K562 (cell line): ENCODE results near the gene REX1BD. TPM values are rescaled to one million over a fixed set of nuclear protein-coding genes. Genes with fewer than 3 reads are reported as not detected.

Experiments used
- CBX3 ChIP-seq, 2 experiments: IDR thresholded peaks; 1 replicate in 1 of 2; 2 replicates in 1 of 2; pipeline ENCODE4 v1.6.1; 2012; ENCODE audit warnings: inconsistent platforms in 2 of 2, low read length in 2 of 2, borderline replicate concordance in 1 of 2, control low read depth in 1 of 2
- FOXA1 ChIP-seq: fragments of 450-650 bp; IDR thresholded peaks from 2 replicates; pipeline ENCODE4 v1.6.1; 2016; ENCODE audit warnings: mild to moderate bottlenecking, borderline replicate concordance
- GTF2F1 ChIP-seq: IDR thresholded peaks from 2 replicates; pipeline ENCODE4 v1.6.1; 2011; ENCODE audit warnings: low read depth, low read length, improper control_type of control experiment
- NONO ChIP-seq, 2 experiments: fragments of 200-400 bp in 1 of 2; fragments of 450-650 bp in 1 of 2; formaldehyde crosslinking in 1 of 2; IDR thresholded peaks; 2 replicates each; pipeline ENCODE4 v1.6.1; 2017; ENCODE audit warnings: low read depth in 2 of 2, mild to moderate bottlenecking in 2 of 2, moderate library complexity in 2 of 2, low read length in 1 of 2
- POLR3G ChIP-seq: IDR thresholded peaks from 2 replicates; pipeline ENCODE4 v1.6.1; 2011; ENCODE audit not compliant: insufficient read length, insufficient replicate concordance; ENCODE audit errors: extremely low read depth
- SMARCA4 ChIP-seq: fragments of 450-650 bp; IDR thresholded peaks from 2 replicates; pipeline ENCODE4 v1.6.1; 2016
- ZNF197 ChIP-seq: fragments of 200-800 bp; sonication (Bioruptor generic); IDR thresholded peaks from 2 replicates; pipeline ENCODE4 v1.6.1; 2016; ENCODE audit warnings: low read depth, missing genetic modification characterization, missing compliant biosample characterization
- polyA plus RNA-seq, 8 experiments: library from polyadenylated mRNA; depleted of rRNA in 4 of 8; stranded (reverse) in 5 of 8; unstranded in 3 of 8; fragments of >200 nt; fragmentation: Nextera tagmentation in 2 of 8; fragmentation: Illumina TruSeq in 1 of 8; extraction: Ambion mirVana in 2 of 8; extraction: Trizol in 1 of 8; gene quantifications; 2 replicates each; pipeline versions ENCODE4 v1.2.1 to v1.2.3, GENCODE V29; 2011 to 2014; ENCODE audit warnings: inconsistent platforms in 1 of 8, missing spikeins in 1 of 8
- total RNA-seq, 7 experiments: library from RNA; depleted of rRNA in 6 of 7; stranded (reverse); fragments of >200 nt in 6 of 7; fragmentation: Illumina TruSeq in 2 of 7; extraction: Trizol in 2 of 7; gene quantifications; 2 replicates each; pipeline versions ENCODE4 v1.2.1 to v1.2.3, GENCODE V29; 2011 to 2021; ENCODE audit warnings: low replicate concordance in 1 of 7
- TF ChIP-seq, protein P1 (sequence below): fragments of 450-650 bp; IDR thresholded peaks from 2 replicates; pipeline ENCODE4 v1.6.1; 2018; ENCODE audit not compliant: partially characterized antibody
- TF ChIP-seq, protein P2 (sequence below): fragments of 150-350 bp; conservative IDR thresholded peaks from 2 replicates; pipeline ENCODE4 v1.6.1; 2014; ENCODE audit warnings: low read length
- TF ChIP-seq, protein P3 (sequence below): sonication (generic); formaldehyde crosslinking; IDR thresholded peaks from 2 replicates; pipeline ENCODE4 v1.8.1; 2023; ENCODE audit warnings: mild to moderate bottlenecking, missing genetic modification reagents
- TF ChIP-seq, protein P4 (sequence below): sonication (generic); formaldehyde crosslinking; IDR thresholded peaks from 2 replicates; pipeline ENCODE4 v1.8.0; 2022; ENCODE audit warnings: mild to moderate bottlenecking, missing genetic modification reagents
- TF ChIP-seq, protein P5 (sequence below): sonication (generic); formaldehyde crosslinking; IDR thresholded peaks from 2 replicates; pipeline ENCODE4 v1.9.0; 2022; ENCODE audit warnings: mild to moderate bottlenecking, missing genetic modification reagents

The REX1BD gene
- total and polyA plus RNA-seq, 9 of the 15 experiments (the other 6 are each of a cell fraction or from before 2014, with no cell fraction given) = 1.9 to 136 (median 13.8) TPM

DNA sequence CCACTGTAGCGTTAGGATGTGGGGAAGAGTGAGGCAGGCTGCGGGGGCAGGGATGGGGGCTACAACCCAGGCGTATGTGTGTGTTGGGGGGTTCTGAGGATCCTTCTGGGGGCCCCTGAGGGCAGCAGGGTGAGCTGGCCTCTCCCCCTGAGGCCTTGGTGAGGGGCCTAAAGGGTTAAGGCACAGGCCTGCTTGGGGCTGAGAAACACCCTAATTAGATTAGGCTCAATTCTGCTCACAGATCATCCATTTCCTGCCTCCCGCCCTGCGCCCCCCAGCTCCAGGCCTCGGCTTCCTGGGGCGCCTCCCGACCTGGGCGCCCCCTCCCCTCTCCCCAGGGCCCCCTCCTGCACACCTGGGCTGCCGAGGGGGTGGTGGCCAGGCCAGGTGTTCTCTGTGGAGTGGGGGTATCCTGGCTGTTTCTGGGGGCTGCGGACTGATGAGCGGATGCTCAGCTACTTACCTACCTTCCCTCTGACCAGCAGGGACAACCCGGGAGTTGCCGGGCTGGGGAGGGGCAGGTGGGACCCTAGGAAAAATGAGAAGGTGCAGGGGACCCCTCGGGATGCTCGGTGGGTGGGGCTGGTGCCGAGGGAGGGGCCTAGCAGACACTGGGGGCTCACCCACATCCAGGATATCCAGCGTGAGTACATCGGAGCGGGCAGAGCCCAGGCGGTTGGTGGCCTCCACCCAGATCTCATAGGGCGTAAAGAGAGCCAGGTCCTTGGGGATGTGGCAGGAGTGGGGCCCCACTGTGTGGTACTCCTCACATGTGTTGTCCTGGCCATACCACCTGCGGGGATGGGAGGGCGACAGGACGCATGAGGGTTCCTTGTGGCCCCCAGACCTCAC, 9.4 kb downstream of the REX1BD start (continued):
- TF ChIP-seq, protein P1, sequence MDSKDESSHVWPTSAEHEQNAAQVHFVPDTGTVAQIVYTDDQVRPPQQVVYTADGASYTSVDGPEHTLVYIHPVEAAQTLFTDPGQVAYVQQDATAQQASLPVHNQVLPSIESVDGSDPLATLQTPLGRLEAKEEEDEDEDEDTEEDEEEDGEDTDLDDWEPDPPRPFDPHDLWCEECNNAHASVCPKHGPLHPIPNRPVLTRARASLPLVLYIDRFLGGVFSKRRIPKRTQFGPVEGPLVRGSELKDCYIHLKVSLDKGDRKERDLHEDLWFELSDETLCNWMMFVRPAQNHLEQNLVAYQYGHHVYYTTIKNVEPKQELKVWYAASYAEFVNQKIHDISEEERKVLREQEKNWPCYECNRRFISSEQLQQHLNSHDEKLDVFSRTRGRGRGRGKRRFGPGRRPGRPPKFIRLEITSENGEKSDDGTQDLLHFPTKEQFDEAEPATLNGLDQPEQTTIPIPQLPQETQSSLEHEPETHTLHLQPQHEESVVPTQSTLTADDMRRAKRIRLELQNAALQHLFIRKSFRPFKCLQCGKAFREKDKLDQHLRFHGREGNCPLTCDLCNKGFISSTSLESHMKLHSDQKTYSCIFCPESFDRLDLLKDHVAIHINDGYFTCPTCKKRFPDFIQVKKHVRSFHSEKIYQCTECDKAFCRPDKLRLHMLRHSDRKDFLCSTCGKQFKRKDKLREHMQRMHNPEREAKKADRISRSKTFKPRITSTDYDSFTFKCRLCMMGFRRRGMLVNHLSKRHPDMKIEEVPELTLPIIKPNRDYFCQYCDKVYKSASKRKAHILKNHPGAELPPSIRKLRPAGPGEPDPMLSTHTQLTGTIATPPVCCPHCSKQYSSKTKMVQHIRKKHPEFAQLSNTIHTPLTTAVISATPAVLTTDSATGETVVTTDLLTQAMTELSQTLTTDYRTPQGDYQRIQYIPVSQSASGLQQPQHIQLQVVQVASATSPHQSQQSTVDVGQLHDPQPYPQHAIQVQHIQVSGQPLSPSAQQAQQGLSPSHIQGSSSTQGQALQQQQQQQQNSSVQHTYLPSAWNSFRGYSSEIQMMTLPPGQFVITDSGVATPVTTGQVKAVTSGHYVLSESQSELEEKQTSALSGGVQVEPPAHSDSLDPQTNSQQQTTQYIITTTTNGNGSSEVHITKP = no peak
- no peak for TF ChIP-seq NONO (IDR thresholded peaks at IDR 0.05; ENCODE audit: low read depth in 2 of 2, low read length in 1 of 2)
- TF ChIP-seq ZNF197 (CRISPR knock-in tag) = no peak
- TF ChIP-seq, protein P2, sequence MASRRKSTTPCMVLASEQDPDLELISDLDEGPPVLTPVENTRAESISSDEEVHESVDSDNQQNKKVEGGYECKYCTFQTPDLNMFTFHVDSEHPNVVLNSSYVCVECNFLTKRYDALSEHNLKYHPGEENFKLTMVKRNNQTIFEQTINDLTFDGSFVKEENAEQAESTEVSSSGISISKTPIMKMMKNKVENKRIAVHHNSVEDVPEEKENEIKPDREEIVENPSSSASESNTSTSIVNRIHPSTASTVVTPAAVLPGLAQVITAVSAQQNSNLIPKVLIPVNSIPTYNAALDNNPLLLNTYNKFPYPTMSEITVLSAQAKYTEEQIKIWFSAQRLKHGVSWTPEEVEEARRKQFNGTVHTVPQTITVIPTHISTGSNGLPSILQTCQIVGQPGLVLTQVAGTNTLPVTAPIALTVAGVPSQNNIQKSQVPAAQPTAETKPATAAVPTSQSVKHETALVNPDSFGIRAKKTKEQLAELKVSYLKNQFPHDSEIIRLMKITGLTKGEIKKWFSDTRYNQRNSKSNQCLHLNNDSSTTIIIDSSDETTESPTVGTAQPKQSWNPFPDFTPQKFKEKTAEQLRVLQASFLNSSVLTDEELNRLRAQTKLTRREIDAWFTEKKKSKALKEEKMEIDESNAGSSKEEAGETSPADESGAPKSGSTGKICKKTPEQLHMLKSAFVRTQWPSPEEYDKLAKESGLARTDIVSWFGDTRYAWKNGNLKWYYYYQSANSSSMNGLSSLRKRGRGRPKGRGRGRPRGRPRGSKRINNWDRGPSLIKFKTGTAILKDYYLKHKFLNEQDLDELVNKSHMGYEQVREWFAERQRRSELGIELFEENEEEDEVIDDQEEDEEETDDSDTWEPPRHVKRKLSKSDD = no peak
- TF ChIP-seq, protein P3, sequence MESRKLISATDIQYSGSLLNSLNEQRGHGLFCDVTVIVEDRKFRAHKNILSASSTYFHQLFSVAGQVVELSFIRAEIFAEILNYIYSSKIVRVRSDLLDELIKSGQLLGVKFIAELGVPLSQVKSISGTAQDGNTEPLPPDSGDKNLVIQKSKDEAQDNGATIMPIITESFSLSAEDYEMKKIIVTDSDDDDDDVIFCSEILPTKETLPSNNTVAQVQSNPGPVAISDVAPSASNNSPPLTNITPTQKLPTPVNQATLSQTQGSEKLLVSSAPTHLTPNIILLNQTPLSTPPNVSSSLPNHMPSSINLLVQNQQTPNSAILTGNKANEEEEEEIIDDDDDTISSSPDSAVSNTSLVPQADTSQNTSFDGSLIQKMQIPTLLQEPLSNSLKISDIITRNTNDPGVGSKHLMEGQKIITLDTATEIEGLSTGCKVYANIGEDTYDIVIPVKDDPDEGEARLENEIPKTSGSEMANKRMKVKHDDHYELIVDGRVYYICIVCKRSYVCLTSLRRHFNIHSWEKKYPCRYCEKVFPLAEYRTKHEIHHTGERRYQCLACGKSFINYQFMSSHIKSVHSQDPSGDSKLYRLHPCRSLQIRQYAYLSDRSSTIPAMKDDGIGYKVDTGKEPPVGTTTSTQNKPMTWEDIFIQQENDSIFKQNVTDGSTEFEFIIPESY = no peak
- TF ChIP-seq POLR3G = no peak
- no peak for TF ChIP-seq FOXA1
- TF ChIP-seq CBX3 (IDR thresholded peaks at IDR 0.05; ENCODE audit: borderline replicate concordance in 1 of 2, low read length in 2 of 2) = no peak
- no peak for TF ChIP-seq SMARCA4
- TF ChIP-seq, protein P4, sequence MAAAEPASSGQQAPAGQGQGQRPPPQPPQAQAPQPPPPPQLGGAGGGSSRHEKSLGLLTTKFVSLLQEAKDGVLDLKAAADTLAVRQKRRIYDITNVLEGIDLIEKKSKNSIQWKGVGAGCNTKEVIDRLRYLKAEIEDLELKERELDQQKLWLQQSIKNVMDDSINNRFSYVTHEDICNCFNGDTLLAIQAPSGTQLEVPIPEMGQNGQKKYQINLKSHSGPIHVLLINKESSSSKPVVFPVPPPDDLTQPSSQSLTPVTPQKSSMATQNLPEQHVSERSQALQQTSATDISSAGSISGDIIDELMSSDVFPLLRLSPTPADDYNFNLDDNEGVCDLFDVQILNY = no peak
- TF ChIP-seq, protein P5, sequence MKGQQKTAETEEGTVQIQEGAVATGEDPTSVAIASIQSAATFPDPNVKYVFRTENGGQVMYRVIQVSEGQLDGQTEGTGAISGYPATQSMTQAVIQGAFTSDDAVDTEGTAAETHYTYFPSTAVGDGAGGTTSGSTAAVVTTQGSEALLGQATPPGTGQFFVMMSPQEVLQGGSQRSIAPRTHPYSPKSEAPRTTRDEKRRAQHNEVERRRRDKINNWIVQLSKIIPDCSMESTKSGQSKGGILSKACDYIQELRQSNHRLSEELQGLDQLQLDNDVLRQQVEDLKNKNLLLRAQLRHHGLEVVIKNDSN = no peak
- no peak for TF ChIP-seq GTF2F1
